SK-N-MC (cell line): Measurements from ENCODE around the gene ARG1.

ENCODE experiments used
- EZH2 ChIP-seq: fragments of 200-600 bp; sonication (generic); IDR thresholded peaks from one replicate; pipeline ENCODE4 v1.6.1; 2017; ENCODE audit warnings: antibody characterized with exemption
- FOXP2 ChIP-seq: optimal IDR thresholded peaks from 2 replicates; pipeline ENCODE3; 2011; ENCODE audit warnings: mild to moderate bottlenecking, moderate library complexity; ENCODE audit not compliant: insufficient read depth; ENCODE audit errors: extremely low read length, control extremely low read depth
- POLR2AphosphoS5 ChIP-seq: IDR thresholded peaks from 2 replicates; pipeline ENCODE4 v1.6.1; 2012; ENCODE audit warnings: mild to moderate bottlenecking, low read depth, low read length, borderline replicate concordance

- TF ChIP-seq EZH2 (no peak), POLR2AphosphoS5 (no peak), FOXP2 (no peak)
Observed at GRCh38 chr6:131574686-131575085, 1.7 kb downstream of the ARG1 start.
